Measurements from ENCODE around the gene MAP2. TPM values are rescaled to one million over a fixed set of nuclear protein-coding genes. Genes with fewer than 3 reads are reported as not detected.

The MAP2 gene
- total and polyA plus RNA-seq, 9 donors, result 5.4 to 10.0 (median 7.5) TPM

GRCh38 chr2:209609531-209609930, 185.7 kb downstream of the MAP2 start:
- no peaks in the 10 kb centered on the region for H3K36me3 ChIP-seq (ENCODE audit: control insufficient read depth, insufficient read depth, low read length)
- no peaks in the 10 kb centered on the region for H3K4me1 ChIP-seq (ENCODE audit: control insufficient read depth, insufficient read depth, low read length)
- H3K27ac ChIP-seq (ENCODE audit: low read length), result no peak overlapping the region
- no peaks in the 10 kb centered on the region for H3K9me3 ChIP-seq (replicated peaks; ENCODE audit: control insufficient read depth, low read depth, low read length)
- H3K27me3 ChIP-seq (ENCODE audit: control insufficient read depth, insufficient read depth, low read length), result no peaks in the 10 kb centered on the region
- DNase-seq, result no peak
- H3K4me3 ChIP-seq (ENCODE audit: low read length), result no peak overlapping the region
- no CpG with 5 or more reads among the region's 2 CpGs for WGBS (ENCODE audit: insufficient coverage)

- no peak overlapping the region for H3K27ac ChIP-seq (ENCODE audit: low read length)
- DNase-seq, result no peak
- no peaks in the 10 kb centered on the region for H3K4me1 ChIP-seq (ENCODE audit: control insufficient read depth, insufficient read depth, low read length)
- no peak overlapping the region for H3K4me3 ChIP-seq (ENCODE audit: low read length)
- WGBS (ENCODE audit: insufficient coverage), result no CpG with 5 or more reads among the region's 1 CpG
- no peaks in the 10 kb centered on the region for H3K9me3 ChIP-seq (replicated peaks; ENCODE audit: control insufficient read depth, low read depth, low read length)
- no peaks in the 10 kb centered on the region for H3K27me3 ChIP-seq (ENCODE audit: control insufficient read depth, insufficient read depth, low read length)
- no peaks in the 10 kb centered on the region for H3K36me3 ChIP-seq (ENCODE audit: control insufficient read depth, insufficient read depth, low read length)
These were observed 186.8 kb downstream of the MAP2 start for GRCh38 chr2:209610631-209611030.

- Histone ChIP-seq H3K27ac (ENCODE audit: low read length) (no peak overlapping the region), H3K27me3 (ENCODE audit: control insufficient read depth, insufficient read depth, low read length) (no peaks in the 10 kb centered on the region), H3K36me3 (ENCODE audit: control insufficient read depth, insufficient read depth, low read length) (no peaks in the 10 kb centered on the region), H3K9me3 (replicated peaks; ENCODE audit: control insufficient read depth, low read depth, low read length) (no peaks in the 10 kb centered on the region), H3K4me3 (ENCODE audit: low read length) (no peak overlapping the region), H3K4me1 (ENCODE audit: control insufficient read depth, insufficient read depth, low read length) (no peaks in the 10 kb centered on the region)
- 46% methylated on average over 4 of the region's 5 CpGs for WGBS (ENCODE audit: insufficient coverage)
- DNase-seq, result no peak
These were observed 189.9 kb downstream of the MAP2 start for GRCh38 chr2:209613649-209614305.

GRCh38 chr2:209614690-209615369, 191.0 kb downstream of the MAP2 start:
- DNase-seq, result peak; percentile 7
- 20% methylated on average over 1 of the region's 6 CpGs for WGBS (ENCODE audit: insufficient coverage)
- Histone ChIP-seq H3K4me1 (ENCODE audit: control insufficient read depth, insufficient read depth, low read length) (no peaks in the 10 kb centered on the region), H3K27ac (ENCODE audit: low read length) (no peak overlapping the region), H3K27me3 (ENCODE audit: control insufficient read depth, insufficient read depth, low read length) (no peaks in the 10 kb centered on the region), H3K36me3 (ENCODE audit: control insufficient read depth, insufficient read depth, low read length) (no peaks in the 10 kb centered on the region), H3K4me3 (ENCODE audit: low read length) (no peak overlapping the region), H3K9me3 (replicated peaks; ENCODE audit: control insufficient read depth, low read depth, low read length) (no peaks in the 10 kb centered on the region)

GRCh38 chr2:209619782-209620181, 195.9 kb downstream of the MAP2 start:
- Histone ChIP-seq H3K4me3 (ENCODE audit: low read length) (no peak overlapping the region), H3K9me3 (replicated peaks; ENCODE audit: control insufficient read depth, low read depth, low read length) (no peaks in the 10 kb centered on the region), H3K4me1 (ENCODE audit: control insufficient read depth, insufficient read depth, low read length) (no peaks in the 10 kb centered on the region), H3K36me3 (ENCODE audit: control insufficient read depth, insufficient read depth, low read length) (no peaks in the 10 kb centered on the region), H3K27me3 (ENCODE audit: control insufficient read depth, insufficient read depth, low read length) (no peaks in the 10 kb centered on the region), H3K27ac (ENCODE audit: low read length) (no peak overlapping the region)
- peak; percentile 8 for DNase-seq

GRCh38 chr2:209624192-209624938, 200.5 kb downstream of the MAP2 start:
- H3K36me3 ChIP-seq (ENCODE audit: control insufficient read depth, insufficient read depth, low read length), result no peaks in the 10 kb centered on the region
- H3K27me3 ChIP-seq (ENCODE audit: control insufficient read depth, insufficient read depth, low read length), result no peaks in the 10 kb centered on the region
- DNase-seq, result peak; percentile 4
- WGBS (ENCODE audit: insufficient coverage), result no CpG with 5 or more reads among the region's 4 CpGs
- H3K9me3 ChIP-seq (replicated peaks; ENCODE audit: control insufficient read depth, low read depth, low read length), result no peaks in the 10 kb centered on the region
- no peak overlapping the region for H3K4me3 ChIP-seq (ENCODE audit: low read length)
- H3K27ac ChIP-seq (ENCODE audit: low read length), result no peak overlapping the region
- H3K4me1 ChIP-seq (ENCODE audit: control insufficient read depth, insufficient read depth, low read length), result no peaks in the 10 kb centered on the region

- Histone ChIP-seq H3K4me1 (ENCODE audit: control insufficient read depth, insufficient read depth, low read length) (no peaks in the 10 kb centered on the region), H3K9me3 (replicated peaks; ENCODE audit: control insufficient read depth, low read depth, low read length) (no peaks in the 10 kb centered on the region), H3K36me3 (ENCODE audit: control insufficient read depth, insufficient read depth, low read length) (no peaks in the 10 kb centered on the region), H3K4me3 (ENCODE audit: low read length) (no peak overlapping the region), H3K27me3 (ENCODE audit: control insufficient read depth, insufficient read depth, low read length) (no peaks in the 10 kb centered on the region), H3K27ac (ENCODE audit: low read length) (no peak overlapping the region)
- no peak for DNase-seq
These were observed 205.8 kb downstream of the MAP2 start for GRCh38 chr2:209629597-209629996.

GRCh38 chr2:209633911-209634310, 210.1 kb downstream of the MAP2 start:
- no peaks in the 10 kb centered on the region for H3K4me1 ChIP-seq (ENCODE audit: control insufficient read depth, insufficient read depth, low read length)
- H3K4me3 ChIP-seq (ENCODE audit: low read length), result no peak overlapping the region
- no peak overlapping the region for H3K27ac ChIP-seq (ENCODE audit: low read length)
- DNase-seq, result no peak
- WGBS (ENCODE audit: insufficient coverage), result no CpG with 5 or more reads among the region's 2 CpGs
- no peaks in the 10 kb centered on the region for H3K27me3 ChIP-seq (ENCODE audit: control insufficient read depth, insufficient read depth, low read length)
- no peaks in the 10 kb centered on the region for H3K9me3 ChIP-seq (replicated peaks; ENCODE audit: control insufficient read depth, low read depth, low read length)
- no peaks in the 10 kb centered on the region for H3K36me3 ChIP-seq (ENCODE audit: control insufficient read depth, insufficient read depth, low read length)

- H3K4me3 ChIP-seq (ENCODE audit: low read length), result no peak overlapping the region
- no peaks in the 10 kb centered on the region for H3K4me1 ChIP-seq (ENCODE audit: control insufficient read depth, insufficient read depth, low read length)
- DNase-seq, result peak; percentile 18
- no peaks in the 10 kb centered on the region for H3K36me3 ChIP-seq (ENCODE audit: control insufficient read depth, insufficient read depth, low read length)
- H3K9me3 ChIP-seq (replicated peaks; ENCODE audit: control insufficient read depth, low read depth, low read length), result no peaks in the 10 kb centered on the region
- no peaks in the 10 kb centered on the region for H3K27me3 ChIP-seq (ENCODE audit: control insufficient read depth, insufficient read depth, low read length)
- H3K27ac ChIP-seq (ENCODE audit: low read length), result no peak overlapping the region
These were observed 212.2 kb downstream of the MAP2 start for GRCh38 chr2:209636076-209636475.

GRCh38 chr2:209637293-209637692, 213.4 kb downstream of the MAP2 start:
- DNase-seq, result no peak
- no peak overlapping the region for H3K4me3 ChIP-seq (ENCODE audit: low read length)
- no peaks in the 10 kb centered on the region for H3K4me1 ChIP-seq (ENCODE audit: control insufficient read depth, insufficient read depth, low read length)
- H3K9me3 ChIP-seq (replicated peaks; ENCODE audit: control insufficient read depth, low read depth, low read length), result no peaks in the 10 kb centered on the region
- H3K27ac ChIP-seq (ENCODE audit: low read length), result no peak overlapping the region
- H3K36me3 ChIP-seq (ENCODE audit: control insufficient read depth, insufficient read depth, low read length), result no peaks in the 10 kb centered on the region
- no peaks in the 10 kb centered on the region for H3K27me3 ChIP-seq (ENCODE audit: control insufficient read depth, insufficient read depth, low read length)
- WGBS (ENCODE audit: insufficient coverage), result 86% methylated on average over 2 of the region's 3 CpGs

All from muscle of leg (tissue), 11 donors.